DND-41 (cell line): ENCODE results near the gene CNIH2.

Experiments used
- CTCF ChIP-seq: IDR thresholded peaks from 2 replicates; pipeline ENCODE4 v1.5.1; 2012; ENCODE audit warnings: borderline replicate concordance, low read length, moderate library complexity, mild to moderate bottlenecking; ENCODE audit not compliant: poor library complexity, severe bottlenecking; ENCODE audit errors: extremely low read depth
- EZH2 ChIP-seq: IDR thresholded peaks from 3 replicates; pipeline ENCODE4 v1.6.1; 2012; ENCODE audit warnings: borderline replicate concordance, low read depth, mild to moderate bottlenecking, moderate library complexity, low read length, inconsistent platforms; ENCODE audit not compliant: severe bottlenecking

DNA sequence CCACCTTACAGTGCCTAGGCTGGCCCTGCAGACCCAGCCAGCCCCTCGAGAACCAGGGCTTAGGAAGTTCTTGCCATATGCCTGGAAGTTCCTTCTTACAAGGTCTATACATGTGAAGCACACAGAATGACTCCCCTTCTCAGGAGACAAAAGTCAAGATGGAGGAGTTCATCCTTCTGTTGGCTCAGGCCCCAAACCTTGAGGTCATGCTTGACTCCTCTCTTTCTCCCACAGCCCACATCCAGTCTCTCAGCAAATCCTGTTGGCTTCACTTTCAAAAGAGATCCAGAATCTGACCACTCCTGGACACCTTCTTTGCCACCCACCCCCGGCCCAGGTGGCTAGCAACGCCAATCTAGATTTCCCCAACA is 40.6 kb downstream of the CNIH2 start:
- no peak for TF ChIP-seq CTCF
- no peak for TF ChIP-seq EZH2
